ENCODE measurements around the gene GALM. TPM values are rescaled to one million over a fixed set of nuclear protein-coding genes. Genes with fewer than 3 reads are reported as not detected.

Gene GALM
- total and polyA plus RNA-seq, 8 donors: 12.8 to 33.6 (median 25.3) TPM

DNA sequence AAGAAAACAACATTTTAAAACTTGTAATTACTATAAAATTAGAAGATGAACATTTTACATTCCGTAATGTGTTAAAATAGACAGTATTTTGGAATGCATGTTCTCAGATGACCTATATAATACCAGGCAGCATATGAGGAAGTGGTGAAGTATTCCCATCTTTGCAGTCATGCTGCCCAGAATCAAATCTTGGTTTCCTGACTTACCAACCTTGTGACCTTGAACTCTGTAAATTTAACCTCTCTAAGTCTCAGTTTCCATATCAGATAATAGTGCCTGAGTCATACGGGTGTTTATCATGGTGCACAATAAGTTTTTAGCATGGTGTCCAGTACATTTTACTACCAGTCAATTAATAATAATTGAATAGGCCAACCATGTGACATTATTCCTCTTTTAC is 7.3 kb upstream of the GALM start:
- H3K27me3 ChIP-seq: no peaks in the 10 kb centered on the region
- TF ChIP-seq CTCF (IDR thresholded peaks at IDR 0.05): no peak
- no peaks in the 10 kb centered on the region for H3K9me3 ChIP-seq
- H3K4me3 ChIP-seq: no peak overlapping the region
- ATAC-seq: no peak
- H3K27ac ChIP-seq: no peak overlapping the region
- H3K4me1 ChIP-seq: peaks cover 0 to 27% of the 10 kb centered on the region in 2 donors
- DNase-seq: no peak
- H3K36me3 ChIP-seq: no peaks in the 10 kb centered on the region
- intact Hi-C loops (cut with DNase I): no loop called here

DNA sequence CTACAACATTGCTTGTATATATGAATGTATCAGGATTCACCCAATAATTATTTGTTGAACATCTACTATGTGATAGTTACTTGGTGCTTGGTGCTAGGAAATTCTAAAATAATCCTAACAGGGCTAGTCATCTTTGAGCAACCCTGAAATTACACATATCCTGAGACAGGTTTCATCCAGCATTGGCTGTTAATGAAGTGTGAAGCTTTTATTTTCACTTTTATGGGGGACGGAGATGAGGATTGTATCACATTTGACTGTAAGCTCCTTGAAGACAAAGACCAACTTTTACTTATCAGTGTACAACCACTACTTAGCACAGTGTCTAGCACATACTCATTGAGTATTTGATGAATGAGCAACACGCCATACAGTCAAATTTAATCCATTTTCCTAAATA is 6.8 kb upstream of the GALM start:
- Histone ChIP-seq H3K27ac (no peak overlapping the region), H3K27me3 (no peaks in the 10 kb centered on the region), H3K9me3 (no peaks in the 10 kb centered on the region), H3K4me3 (no peak overlapping the region), H3K4me1 (peaks cover 0 to 27% of the 10 kb centered on the region in 2 donors), H3K36me3 (no peaks in the 10 kb centered on the region)
- TF ChIP-seq CTCF (IDR thresholded peaks at IDR 0.05): no peak
- ATAC-seq: no peak
- DNase-seq: no peak
- intact Hi-C loops (cut with DNase I): no loop called here

- H3K4me3 ChIP-seq: no peak overlapping the region
- intact Hi-C loops (cut with DNase I): loop anchor here in 1 of 2 donors (10.0 kb wide), 1 partner anchor 55 kb away; the partner anchor contains the start of gene HNRNPLL
- DNase-seq (no peak), ATAC-seq (no peak)
- no peak overlapping the region for H3K27ac ChIP-seq
- peaks cover 0 to 26% of the 10 kb centered on the region in 2 donors for H3K4me1 ChIP-seq
- no peaks in the 10 kb centered on the region for H3K27me3 ChIP-seq
- no peaks in the 10 kb centered on the region for H3K9me3 ChIP-seq
- H3K36me3 ChIP-seq: no peaks in the 10 kb centered on the region
- no peak for TF ChIP-seq CTCF (IDR thresholded peaks at IDR 0.05)
These were observed 5.6 kb upstream of the GALM start for GRCh38 chr2:38660282-38660681.

DNA sequence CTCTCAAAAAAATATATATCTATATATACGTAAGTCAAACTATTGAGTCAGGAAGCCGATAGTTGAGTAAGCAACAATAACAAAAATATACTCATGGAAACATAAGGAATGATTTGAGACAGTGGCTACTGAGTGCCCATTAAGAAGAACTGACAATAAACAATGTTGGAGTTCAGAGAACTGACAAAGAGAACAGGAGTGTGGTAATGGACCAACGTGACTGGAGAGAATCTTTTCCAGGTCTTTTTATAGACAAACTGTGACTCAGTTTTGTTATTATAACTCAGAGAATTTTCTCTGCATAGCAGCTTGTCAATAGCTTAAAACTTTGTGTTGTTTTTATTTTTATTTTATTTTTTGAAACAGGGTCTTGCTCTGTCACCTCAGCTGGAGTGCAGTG is 4.6 kb upstream of the GALM start:
- TF ChIP-seq CTCF (IDR thresholded peaks at IDR 0.05): no peak
- Histone ChIP-seq H3K9me3 (no peaks in the 10 kb centered on the region), H3K27ac (no peak overlapping the region), H3K4me3 (no peak overlapping the region), H3K27me3 (no peaks in the 10 kb centered on the region), H3K4me1 (peaks cover 0 to 34% of the 10 kb centered on the region in 2 donors), H3K36me3 (no peaks in the 10 kb centered on the region)
- ATAC-seq (no peak), DNase-seq (no peak)
- intact Hi-C loops (cut with DNase I): loop anchor here in 1 of 2 donors (10.0 kb wide), 1 partner anchor 57 kb away; the partner anchor contains the start of gene HNRNPLL

GRCh38 chr2:38666556-38666910 is 619 bp downstream of the GALM start:
- peak overlapping the region; percentile 87 to 88 for H3K27ac ChIP-seq
- peak in 3 of 4 donors; percentile 17 to 59 (median 28) for DNase-seq
- ATAC-seq: peak; percentile 70
- no peak for TF ChIP-seq CTCF (IDR thresholded peaks at IDR 0.05)
- H3K4me1 ChIP-seq: peaks cover 0 to 58% of the 10 kb centered on the region in 2 donors
- no peaks in the 10 kb centered on the region for H3K9me3 ChIP-seq
- peak overlapping the region; percentile 58 to 72 for H3K4me3 ChIP-seq
- no peaks in the 10 kb centered on the region for H3K27me3 ChIP-seq
- intact Hi-C loops (cut with DNase I): loop anchor here in 1 of 2 donors (10.0 kb wide), 1 partner anchor 62 kb away; the partner anchor contains the start of gene HNRNPLL
- no peaks in the 10 kb centered on the region for H3K36me3 ChIP-seq
